Ecto neural progenitor cell (in vitro differentiated cells): ENCODE results near the gene TMEM132C.

Experiments
- DNase-seq: peaks from one replicate; pipeline ENCODE4 v3.0.0-alpha.2; 2018; ENCODE audit warnings: low spot score

The TMEM132C gene

DNA sequence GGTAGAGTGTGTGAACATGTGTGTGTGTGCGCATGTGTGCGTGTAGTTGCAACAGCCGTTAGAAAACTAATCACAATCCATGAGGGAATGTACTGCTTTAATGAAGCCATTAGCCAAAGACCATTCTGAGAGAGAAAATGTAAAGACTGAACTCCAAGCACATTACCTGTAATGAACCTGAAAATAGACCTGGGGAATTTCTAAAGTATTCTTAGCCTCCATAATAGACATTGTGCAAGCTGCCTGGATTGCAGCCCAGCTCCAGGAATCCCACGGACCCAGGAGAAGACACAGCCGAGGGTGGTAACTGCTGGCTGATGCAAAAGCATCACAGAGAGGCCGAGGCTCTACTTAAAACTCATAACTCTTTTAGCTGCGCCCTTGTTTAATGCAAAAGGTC lies 400.2 kb downstream of the TMEM132C start:
- DNase-seq: no peak

DNA sequence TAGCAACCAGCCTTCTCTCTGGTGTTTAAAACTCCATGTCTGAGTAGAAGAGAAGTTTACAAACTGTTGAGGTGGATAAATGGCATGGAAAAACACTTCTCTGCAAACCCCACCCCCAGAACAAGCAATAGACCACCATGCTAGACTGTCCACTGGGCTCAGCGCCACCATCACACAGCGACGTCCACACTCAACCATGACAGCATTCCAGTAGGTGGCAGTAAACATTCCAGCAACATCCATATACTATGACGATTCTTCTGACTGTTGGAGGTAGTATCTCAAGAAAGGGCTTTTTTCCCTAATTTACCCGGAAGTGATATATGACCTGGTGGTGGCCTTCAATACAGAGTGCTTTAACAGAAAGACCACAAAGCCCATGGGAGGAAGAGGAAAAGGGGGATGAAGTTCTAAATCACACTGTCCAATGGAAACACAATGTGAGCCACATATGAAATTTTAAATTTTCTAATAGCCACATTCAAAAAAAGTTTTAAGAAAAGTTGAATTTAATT lies 404.6 kb downstream of the TMEM132C start:
- DNase-seq: no peak

DNA sequence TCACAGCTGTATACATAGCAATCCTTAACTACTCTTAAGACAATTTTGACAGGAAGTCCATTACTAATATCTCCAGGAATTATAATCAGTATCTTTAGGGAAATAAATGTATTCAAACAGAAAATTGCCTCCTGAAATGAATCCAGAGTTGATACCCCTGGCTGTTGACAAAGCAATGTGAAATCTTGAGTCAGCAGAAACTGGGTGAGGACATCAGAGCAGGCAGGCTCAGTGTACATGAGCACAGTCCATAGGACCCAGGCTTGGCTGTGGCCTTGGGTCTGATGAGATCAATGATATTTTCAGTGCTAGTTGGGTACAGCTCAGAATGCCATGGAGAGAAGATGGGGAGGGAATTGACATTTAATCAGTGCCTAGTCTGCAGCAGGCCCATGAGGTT lies 405.5 kb downstream of the TMEM132C start:
- no peak for DNase-seq

DNA sequence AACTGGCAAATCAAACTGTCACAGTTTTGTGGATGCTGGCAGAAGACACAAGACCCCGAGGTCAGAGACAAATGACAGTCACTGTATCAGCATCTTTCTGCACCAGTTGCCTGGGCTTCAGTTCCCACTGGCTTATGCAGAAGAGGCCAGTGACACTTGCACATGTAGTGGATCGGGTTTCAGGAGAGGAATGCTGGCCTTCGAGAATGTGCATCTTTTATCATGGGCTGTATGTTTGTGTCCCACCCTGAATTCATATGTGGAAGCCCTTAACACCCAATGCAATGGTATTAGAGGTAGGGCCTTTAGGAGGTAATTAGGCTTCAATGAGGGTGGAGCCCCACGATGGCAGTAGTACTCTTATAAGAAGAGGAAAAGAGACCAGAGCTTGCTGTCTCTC lies 405.9 kb downstream of the TMEM132C start:
- DNase-seq: no peak

DNA sequence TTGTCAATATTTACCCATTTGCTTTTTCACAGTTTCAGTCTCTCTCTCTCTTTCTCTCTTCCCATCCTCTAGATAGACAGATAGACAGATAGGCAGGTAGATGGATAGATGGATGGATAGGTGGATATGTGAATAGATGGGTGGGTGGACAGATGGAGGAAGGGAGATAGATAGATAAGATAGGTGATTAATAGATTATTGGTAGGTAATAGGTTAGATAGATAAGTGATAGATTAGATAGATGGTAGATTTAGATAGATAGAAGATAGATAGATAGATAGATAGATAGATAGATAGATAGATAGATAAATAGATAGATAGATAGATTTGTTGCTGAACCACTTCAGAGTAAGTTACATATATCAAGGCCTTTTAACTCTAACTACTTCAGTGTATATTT lies 408.6 kb downstream of the TMEM132C start:
- no peak for DNase-seq

DNA sequence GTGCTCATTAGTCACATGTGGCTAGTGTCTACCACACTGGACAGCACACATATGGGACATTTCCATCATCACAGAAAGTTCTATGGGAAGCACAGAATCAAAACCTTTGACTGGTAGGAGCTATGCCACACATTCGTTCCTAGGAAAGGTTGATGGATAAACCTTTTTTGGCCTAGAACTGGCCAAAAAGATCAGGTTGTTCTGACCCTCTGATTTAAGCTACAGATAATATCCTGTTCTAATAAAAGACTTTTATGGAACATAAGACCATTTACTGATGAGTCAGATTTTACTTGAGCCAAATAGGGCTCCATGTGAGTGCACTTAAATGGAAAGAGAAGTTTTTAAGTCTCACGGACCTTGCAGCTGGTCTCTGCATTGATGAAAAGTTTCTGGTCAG lies 413.6 kb downstream of the TMEM132C start:
- no peak for DNase-seq

DNA sequence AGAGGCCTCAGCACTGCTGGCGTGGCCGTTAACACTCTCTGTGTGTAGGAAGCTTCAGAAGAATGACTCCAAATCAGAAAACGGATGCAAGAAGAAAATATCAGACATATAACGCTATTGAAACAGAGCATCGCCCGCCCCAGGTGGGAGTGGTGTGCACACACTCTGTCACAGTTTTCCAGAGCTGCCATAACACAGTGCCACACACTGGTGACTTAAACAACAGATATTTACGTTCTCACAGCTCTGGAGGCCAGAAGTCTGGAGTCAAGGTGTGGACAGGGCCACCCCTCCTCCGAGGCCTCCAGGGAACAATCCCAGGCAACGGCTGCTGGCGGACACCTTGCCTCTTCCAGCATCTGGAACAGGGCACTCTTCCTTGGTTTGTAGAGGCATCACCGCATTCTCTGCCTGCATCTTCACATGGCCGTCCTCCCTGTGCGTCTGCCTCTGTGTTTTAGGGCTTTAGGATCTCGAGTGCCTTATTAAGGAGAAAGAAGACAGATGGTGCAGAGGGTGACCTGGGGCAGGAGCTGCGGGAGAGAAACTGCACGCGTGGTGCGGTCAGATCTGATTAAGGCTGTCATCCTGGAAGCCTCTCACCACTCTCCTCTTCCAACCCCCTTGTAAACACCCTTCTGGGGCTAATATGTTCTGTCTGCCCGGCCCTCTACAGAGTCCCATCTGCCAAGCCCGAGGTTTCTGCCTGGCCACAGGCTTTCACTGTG lies 415.7 kb downstream of the TMEM132C start:
- no peak for DNase-seq

DNA sequence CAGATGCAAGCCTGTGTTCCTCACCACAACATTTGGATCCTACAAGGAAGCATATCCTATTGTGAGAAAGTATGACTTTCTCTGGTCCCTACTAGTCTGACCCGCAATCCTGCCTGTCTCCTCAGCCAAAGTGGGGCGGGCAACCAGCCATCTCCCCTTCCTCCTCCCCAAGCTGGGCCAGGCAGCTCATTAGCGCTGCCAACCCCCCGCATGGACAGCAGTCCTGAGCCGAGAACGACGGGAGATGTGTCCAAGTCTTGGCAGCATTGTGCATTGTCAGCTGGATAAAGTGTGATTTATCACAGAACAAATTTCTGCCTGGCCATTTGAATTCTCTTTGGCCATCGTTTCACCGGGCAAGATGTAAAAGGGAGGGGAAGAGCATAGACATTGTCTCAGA lies 417.4 kb downstream of the TMEM132C start:
- no peak for DNase-seq

DNA sequence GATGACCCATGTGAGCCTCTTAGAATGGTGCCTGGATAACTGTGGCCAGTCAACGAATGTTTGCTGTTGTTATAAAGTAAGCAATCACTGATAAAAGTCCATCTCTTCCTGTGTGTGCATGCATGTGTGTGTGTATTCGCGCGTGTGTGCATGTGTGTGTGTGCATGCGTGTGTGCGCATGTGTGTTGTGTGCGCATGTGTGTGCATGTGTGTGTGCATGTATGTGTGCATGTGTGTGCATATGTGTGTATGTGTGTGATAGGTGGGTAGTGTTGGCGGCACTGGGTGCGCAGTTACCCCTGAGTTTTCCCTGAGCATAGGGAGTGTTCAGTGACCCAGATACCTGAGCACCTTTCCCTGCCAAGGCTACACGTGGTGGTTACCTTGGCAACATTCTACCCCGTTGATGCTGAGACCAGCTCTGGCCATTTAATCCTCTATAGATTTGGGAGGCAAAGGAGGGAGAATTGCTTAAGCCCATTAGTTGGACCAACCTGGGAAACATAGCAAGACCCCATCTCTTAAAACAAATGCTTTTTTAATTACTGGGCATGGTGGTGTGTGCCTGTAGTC lies 419.0 kb downstream of the TMEM132C start:
- DNase-seq: no peak

DNA sequence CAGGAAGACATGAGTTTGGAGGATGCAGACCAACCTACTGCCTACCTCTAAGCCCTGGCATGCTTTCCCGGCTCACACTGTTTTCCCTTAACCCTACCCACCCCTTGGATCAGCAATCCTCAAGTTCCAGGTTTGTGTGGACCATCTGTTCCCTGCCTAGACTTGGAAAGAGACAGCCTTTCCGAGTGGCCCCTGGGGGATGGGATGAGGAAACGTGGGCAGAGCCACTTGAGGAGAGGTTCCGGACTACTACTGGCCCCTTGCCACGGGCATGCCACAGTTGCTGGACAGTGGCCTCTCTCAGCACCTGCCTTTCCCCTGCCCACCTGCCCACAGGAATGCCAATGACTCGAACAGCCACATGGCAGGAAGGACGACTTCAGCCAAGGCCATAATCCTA lies 420.9 kb downstream of the TMEM132C start:
- DNase-seq: no peak

DNA sequence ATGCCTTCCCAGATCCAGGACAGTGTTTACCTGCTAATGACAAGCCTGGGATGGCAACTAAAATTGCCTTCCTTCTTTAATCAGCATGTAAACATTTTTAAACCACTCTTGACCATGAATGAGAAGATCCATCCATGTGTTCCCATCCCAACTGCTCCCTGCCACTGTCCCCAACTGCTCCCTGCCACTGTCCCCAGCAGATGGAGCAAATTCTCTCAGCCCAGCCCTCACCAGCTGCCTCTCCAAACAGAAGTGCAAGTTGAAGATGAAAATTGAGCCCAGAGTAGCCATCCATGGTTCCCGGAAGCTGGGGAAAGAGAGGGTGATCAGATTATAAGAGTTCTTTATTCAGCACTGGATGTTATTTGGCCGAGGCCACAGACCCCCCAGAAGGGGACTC lies 423.7 kb downstream of the TMEM132C start:
- DNase-seq: no peak

DNA sequence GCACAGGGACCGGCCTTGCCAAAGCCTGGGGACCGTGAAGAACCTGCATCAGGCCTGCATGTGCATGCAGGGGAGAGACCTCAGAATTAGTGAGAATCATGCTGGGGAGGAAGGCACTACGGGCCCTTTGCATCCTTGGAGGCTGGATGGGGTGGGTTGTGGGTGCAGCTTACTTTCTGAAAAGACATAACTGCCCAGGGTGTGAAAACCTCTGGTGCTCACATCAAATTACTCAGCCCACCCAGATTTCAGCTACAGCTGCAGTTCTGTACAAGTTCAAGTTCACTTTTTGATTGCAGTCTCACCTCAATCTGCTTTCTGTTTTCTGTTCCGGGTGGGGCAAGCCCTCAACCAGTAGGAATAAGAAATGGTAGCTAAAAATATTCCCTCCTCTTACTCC lies 426.1 kb downstream of the TMEM132C start:
- no peak for DNase-seq

DNA sequence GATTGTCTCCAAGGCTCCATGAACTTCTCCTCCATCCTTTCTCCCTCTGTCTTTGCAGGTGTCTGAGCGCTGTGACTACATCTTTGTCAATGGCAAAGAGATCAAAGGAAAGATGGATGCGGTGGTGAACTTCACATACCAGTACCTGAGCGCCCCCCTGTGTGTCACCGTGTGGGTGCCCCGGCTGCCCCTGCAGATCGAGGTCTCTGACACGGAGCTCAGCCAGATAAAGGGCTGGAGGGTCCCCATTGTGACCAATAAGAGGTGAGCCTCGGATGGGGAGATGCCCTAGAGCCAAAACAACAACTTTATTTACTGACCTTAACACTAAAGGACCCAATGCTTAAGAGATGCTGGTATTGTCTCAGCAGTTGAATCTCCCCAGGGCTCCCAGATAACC lies 426.8 kb downstream of the TMEM132C start:
- no peak for DNase-seq

DNA sequence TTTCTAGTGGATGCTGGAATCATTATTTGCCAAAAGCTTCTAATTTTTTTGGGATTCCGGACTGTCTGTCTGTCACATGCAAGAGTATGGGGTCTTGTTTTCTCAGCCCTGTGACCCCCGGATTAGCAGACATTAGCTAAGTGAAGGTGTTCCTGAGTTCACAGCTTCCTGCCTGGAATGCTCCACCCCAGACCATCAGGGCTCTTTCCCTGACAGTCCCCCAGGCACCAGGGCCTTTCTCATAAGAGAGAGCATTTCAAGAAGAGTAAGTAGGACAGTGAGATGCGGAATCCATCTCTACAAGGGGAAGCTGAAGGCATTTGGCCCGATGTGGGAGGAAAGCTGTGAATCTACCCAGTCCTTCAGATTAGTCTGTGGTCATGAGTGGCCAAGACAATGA lies 427.5 kb downstream of the TMEM132C start:
- no peak for DNase-seq

DNA sequence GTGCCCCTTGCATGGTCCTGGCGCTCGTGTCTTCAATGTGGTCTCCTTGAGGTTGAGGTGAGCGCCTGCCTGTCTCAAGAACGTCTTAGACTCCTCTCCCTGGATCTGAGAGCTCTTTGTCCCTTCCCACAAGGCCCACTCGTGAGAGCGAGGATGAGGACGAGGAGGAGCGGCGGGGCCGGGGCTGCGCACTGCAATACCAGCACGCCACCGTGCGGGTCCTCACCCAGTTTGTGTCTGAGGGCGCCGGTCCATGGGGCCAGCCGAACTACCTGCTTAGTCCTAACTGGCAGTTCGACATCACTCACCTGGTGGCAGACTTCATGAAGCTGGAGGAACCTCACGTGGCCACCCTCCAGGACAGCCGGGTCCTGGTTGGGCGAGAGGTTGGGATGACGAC lies 428.7 kb downstream of the TMEM132C start:
- DNase-seq: no peak

DNA sequence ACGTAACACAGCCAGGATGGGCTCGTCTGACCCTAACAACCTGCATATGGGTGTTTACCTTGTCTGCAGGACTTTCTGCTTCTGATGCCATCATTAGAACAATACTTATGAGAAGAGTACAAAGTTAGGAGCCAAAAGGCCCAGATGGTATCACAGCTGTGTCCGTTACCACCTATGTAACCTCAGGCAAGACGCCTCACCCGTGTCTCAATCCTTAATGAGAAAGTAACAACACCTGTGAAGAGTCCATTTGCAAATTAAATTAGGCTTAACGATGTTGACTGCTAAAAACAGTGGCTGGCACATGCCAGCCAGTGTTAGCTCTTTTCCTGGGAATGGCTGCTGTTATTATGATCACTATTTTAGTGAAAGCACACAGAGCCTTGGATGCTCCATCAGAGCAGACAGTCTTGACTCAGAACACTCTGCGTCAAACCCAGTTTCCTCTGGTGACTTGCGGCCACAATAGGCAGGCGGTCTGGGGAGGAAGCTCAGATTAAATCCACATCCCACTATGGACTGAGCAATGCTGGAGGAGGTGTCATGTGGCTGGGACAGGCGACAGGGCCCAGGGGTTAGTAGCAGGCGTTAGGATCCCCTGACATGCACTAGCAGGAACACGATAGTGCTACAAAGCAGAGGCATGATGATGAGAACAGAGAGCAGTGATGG lies 431.5 kb downstream of the TMEM132C start:
- DNase-seq: no peak

DNA sequence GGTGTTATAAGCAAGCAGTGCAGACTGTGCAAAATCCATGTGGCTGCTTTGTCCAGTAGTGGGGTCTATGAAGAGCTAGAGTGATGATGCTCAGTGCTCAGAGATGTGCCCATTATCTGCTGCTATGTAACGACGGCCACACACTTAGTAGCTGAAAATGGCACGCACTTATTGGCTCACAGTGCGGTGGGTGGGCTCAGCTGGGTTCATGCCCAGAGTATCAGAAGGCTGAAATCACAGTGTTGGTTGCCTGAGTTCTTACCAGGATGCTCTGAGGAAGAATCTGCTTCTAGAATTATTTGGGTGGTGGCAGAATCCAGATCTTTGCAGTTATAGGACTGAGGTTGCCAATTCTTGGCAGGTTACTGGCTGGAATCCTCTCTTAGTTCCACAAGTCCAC lies 432.1 kb downstream of the TMEM132C start:
- DNase-seq: no peak

DNA sequence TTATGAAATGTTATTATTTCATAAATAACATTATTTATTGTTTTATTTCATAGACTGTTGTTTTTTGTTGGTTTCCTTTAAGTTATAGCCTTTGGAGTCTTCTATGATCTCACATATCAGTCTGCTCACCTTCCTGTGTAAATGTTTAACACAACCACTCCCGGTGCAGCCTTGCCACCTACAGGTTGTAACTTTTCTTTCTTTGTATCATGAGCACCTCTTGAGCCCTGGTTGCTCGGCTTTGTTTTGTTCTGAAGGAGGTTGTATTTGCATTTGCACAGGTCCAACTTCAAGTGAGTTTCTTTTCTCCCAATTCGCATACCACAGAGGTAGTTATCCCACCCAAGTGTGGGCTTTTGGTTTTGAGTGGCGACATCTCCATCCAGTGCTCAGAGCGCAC lies 435.4 kb downstream of the TMEM132C start:
- DNase-seq: no peak

DNA sequence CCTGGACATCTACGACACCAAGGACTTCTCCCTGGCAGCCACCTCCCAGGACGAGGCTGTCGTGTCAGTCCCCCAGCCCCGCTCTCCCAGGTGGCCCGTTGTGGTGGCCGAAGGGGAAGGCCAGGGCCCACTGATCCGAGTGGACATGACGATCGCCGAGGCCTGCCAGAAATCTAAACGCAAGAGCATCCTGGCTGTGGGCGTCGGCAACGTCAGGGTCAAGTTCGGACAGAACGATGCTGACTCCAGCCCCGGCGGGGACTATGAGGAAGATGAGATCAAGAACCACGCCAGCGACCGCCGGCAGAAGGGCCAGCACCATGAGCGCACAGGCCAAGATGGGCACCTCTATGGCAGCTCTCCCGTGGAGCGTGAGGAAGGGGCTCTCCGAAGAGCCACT lies 438.2 kb downstream of the TMEM132C start:
- DNase-seq: no peak

DNA sequence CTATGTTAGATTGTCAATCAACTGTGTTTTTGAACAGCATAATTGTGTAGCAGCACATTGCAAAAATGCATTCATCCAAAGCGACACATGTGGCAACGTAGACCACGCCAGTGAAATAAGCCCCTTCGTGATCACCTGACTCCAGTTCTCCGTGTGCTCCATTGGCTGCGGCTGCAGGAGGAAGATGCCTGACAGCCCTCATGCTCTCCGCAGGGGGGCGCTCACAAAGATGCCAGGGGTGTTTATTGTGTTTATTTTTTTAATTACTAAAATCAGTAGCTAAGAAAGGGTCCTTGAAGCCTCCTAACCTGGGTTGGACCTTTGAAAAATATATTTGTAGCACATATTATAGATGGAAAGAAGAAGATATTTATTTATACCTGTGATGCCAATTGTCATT lies 440.5 kb downstream of the TMEM132C start:
- DNase-seq: no peak

DNA sequence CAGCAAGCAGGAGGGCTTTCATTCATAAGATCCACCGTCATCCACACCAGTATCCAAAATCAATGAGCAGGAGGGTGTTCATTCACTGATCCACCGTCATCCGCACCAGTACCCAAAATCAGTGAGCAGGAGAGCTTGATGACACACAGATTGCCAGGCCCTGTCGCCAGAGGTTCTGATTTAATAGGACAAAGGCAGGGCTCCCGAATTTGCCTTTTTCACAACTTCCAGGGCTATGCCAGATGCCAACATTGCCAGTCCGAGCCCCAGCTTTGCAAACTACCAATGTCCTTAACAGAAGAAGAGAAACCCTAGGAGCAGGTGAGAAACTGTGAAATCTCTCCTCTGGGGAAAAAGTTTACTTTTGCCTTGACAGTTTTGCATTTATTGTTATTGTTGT lies 441.8 kb downstream of the TMEM132C start:
- DNase-seq: no peak

DNA sequence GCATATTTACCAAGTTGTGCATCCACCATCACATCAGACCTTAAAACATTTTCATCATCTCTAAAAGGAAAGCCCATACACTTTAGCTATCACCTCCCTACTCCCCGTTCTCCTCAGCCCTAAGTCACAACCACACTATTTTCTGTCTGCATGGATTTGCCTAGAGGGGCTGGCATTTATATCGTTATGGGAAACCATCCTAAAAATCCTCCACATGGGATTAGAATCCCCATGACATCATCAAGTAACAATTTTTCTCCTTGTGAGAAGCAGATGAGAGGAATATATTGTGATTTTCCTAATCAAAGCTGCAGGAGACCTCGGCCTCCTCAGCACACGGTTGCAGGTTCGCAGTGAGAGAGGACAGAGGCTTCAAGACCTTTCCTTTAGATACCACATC lies 442.7 kb downstream of the TMEM132C start:
- DNase-seq: no peak

DNA sequence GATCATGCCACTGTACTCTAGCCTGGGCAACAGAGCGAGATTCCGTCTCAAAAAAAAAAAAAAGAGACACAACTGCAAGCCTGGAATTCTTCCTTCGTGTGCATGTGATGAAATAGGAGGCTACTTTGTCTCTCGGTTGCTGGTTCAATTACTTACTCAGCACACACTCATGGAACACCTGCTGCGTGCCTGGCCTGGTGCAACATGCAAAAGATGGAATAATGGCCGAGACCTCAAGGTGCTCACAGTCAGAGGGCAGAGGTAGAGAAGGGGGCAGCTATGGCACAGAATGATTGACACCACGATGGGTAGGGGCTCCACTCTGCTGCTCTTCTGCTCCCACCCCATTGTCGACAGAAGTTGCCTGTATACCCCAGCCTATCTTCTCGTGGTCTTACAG lies 444.5 kb downstream of the TMEM132C start:
- DNase-seq: no peak

DNA sequence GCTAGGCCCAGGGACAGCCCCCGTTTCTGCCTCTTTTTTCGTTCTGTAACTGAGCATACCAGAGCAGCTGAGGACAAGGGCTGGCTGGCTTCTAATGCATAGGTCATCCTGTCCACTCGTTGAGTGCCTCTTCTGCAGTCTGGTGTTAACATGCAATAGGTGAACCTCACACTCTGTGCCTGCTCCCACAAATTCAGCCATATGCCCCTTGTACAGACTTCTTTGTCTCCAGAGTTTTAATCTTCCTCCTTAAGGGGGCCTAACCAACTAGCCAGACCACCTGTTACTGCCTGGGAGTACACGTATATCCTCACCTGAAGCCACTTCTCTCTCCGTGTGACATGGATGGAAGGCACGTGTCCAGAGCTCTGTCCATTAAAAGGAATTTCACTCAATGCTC lies 445.7 kb downstream of the TMEM132C start:
- DNase-seq: no peak
